Activated B cell treated with CpG ODN at 0.5 μM for 24 hours (primary cell): Measurements from ENCODE around the gene CELSR1. TPM values are rescaled to one million over a fixed set of nuclear protein-coding genes. Genes with fewer than 3 reads are reported as not detected.

Source experiments
- ATAC-seq: fragments of 200-7000 bp; cut with Tn5 transposase; one replicate; pipeline ENCODE4 v1.10.0; 2021; ENCODE audit warnings: low read depth, mild to moderate bottlenecking, moderate library complexity
- CTCF ChIA-PET: fragments of 350-600 bp; sonication (Branson Sonifier 250); formaldehyde crosslinking; loops from one replicate; lab custom pipeline; 2021; ENCODE audit warnings: antibody characterized with exemption; lab: Charles Lee
- POLR2A ChIA-PET: fragments of 350-600 bp; sonication (Branson Sonifier 250); formaldehyde crosslinking; loops from one replicate; lab custom pipeline; 2021; ENCODE audit warnings: antibody characterized with exemption; lab: Charles Lee
- DNase-seq: peaks from one replicate; pipeline ENCODE4 v3.0.0; 2022
- H3K27ac Mint-ChIP-seq: one replicate; pipeline ENCODE4 v1.8.0; 2020; ENCODE audit warnings: mixed read lengths
- H3K27me3 Mint-ChIP-seq: one replicate; pipeline ENCODE4 v1.8.0; 2021; ENCODE audit warnings: mixed read lengths
- H3K36me3 Mint-ChIP-seq: one replicate; pipeline ENCODE4 v1.8.0; 2021; ENCODE audit warnings: low read depth, mixed read lengths
- H3K4me1 Mint-ChIP-seq: one replicate; pipeline ENCODE4 v1.8.0; 2021; ENCODE audit warnings: mixed read lengths
- H3K4me3 Mint-ChIP-seq: one replicate; pipeline ENCODE4 v1.8.0; 2020; ENCODE audit warnings: mild to moderate bottlenecking, mixed read lengths
- H3K9me3 Mint-ChIP-seq: one replicate; pipeline ENCODE4 v1.8.0; 2020; ENCODE audit warnings: mixed read lengths
- CTCF ChIP-seq: fragments of 200-600 bp; IDR thresholded peaks from one replicate; pipeline ENCODE4 v1.8.0; 2022; ENCODE audit warnings: antibody characterized with exemption, mild to moderate bottlenecking
- intact Hi-C: fragments of 100-400 bp; cut with micrococcal nuclease; formaldehyde crosslinking; loops from one replicate; pipeline ENCODE4 v1.15.1; 2024
- total RNA-seq: library from RNA; stranded (reverse); gene quantifications from 2 replicates; pipeline ENCODE4 v1.2.3, GENCODE V29; 2022

CELSR1 gene
- total RNA-seq, 1 donor from 2014 or later = 12.3 TPM

GRCh38 chr22:46457502-46458488 lies 79.6 kb downstream of the CELSR1 start:
- no peak for ATAC-seq
- Mint-ChIP-seq H3K27me3 (peaks cover 11% of the 10 kb centered on the region), H3K36me3 (no peaks in the 10 kb centered on the region), H3K4me3 (no peak overlapping the region), H3K4me1 (peaks cover 3% of the 10 kb centered on the region), H3K27ac (no peak overlapping the region), H3K9me3 (no peaks in the 10 kb centered on the region)
- ChIA-PET POLR2A (no interaction called here), CTCF (no interaction called here)
- no peak for TF ChIP-seq CTCF
- intact Hi-C loops = no loop called here
- no peak for DNase-seq

- peaks cover 3% of the 10 kb centered on the region for H3K4me1 Mint-ChIP-seq
- DNase-seq (no peak), ATAC-seq (no peak)
- TF ChIP-seq CTCF = no peak
- H3K4me3 Mint-ChIP-seq = no peak overlapping the region
- CTCF ChIA-PET = interaction anchor here (0.9 kb wide), 1 partner anchor 89 kb away, joined by 3 read pairs; no protein-coding TSS in a partner anchor
- no peak overlapping the region for H3K27ac Mint-ChIP-seq
- intact Hi-C loops = no loop called here
- peaks cover 6% of the 10 kb centered on the region for H3K27me3 Mint-ChIP-seq
- no peaks in the 10 kb centered on the region for H3K36me3 Mint-ChIP-seq
- POLR2A ChIA-PET = no interaction called here
- no peaks in the 10 kb centered on the region for H3K9me3 Mint-ChIP-seq
These were observed 80.6 kb downstream of the CELSR1 start for GRCh38 chr22:46456818-46457163.

GRCh38 chr22:46455446-46455845 lies 82.0 kb downstream of the CELSR1 start:
- ChIA-PET POLR2A (no interaction called here), CTCF (no interaction called here)
- no peak overlapping the region for H3K27ac Mint-ChIP-seq
- DNase-seq = no peak
- no peak for ATAC-seq
- no peaks in the 10 kb centered on the region for H3K9me3 Mint-ChIP-seq
- H3K36me3 Mint-ChIP-seq = no peaks in the 10 kb centered on the region
- no peak for TF ChIP-seq CTCF
- H3K4me1 Mint-ChIP-seq = peaks cover 3% of the 10 kb centered on the region
- peaks cover 6% of the 10 kb centered on the region for H3K27me3 Mint-ChIP-seq
- intact Hi-C loops = no loop called here
- H3K4me3 Mint-ChIP-seq = no peak overlapping the region

GRCh38 chr22:46454504-46455269 lies 82.7 kb downstream of the CELSR1 start:
- H3K9me3 Mint-ChIP-seq = no peaks in the 10 kb centered on the region
- no peaks in the 10 kb centered on the region for H3K36me3 Mint-ChIP-seq
- POLR2A ChIA-PET = no interaction called here
- peaks cover 8% of the 10 kb centered on the region for H3K27me3 Mint-ChIP-seq
- DNase-seq = no peak
- H3K27ac Mint-ChIP-seq = no peak overlapping the region
- TF ChIP-seq CTCF = no peak
- intact Hi-C loops = no loop called here
- CTCF ChIA-PET = no interaction called here
- H3K4me1 Mint-ChIP-seq = peaks cover 3% of the 10 kb centered on the region
- H3K4me3 Mint-ChIP-seq = no peak overlapping the region
- ATAC-seq = no peak
